ENCODE measurements around the gene GJB3. TPM values are rescaled to one million over a fixed set of nuclear protein-coding genes. Genes with fewer than 3 reads are reported as not detected.

The GJB3 gene
- total RNA-seq, 1 experiment from 2014 or later: 0.96 TPM

DNA sequence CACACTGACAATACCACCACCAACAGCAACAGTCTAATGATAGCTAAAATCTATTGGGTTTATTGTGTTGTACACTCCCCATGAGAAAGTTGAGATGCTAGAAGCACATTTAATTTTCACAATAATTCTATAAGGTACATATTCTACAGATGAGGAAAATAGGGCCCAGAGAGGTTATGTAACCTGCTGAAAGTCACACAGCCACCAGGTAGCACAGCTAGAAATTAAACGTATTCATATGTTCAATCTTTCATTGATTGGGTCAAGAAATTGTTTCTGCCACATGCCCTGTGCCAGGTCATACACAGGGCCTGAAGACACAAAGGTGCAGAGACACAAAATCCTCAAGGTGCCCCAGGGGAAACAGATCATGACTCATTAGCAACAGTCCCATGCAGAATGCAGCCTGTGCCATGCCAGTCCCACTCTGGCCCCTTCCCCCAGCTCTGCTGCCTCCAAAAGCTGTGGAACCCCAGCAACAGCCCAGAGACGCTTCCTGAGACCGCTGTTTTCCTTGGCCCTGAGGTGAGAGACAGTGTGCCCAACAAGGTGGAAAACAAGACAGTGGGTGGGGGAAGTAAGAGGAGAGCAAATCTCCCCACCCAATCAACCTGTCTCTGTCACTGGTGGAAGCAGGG, 43.9 kb downstream of the GJB3 start:
- Mint-ChIP-seq H3K4me3 (no peak overlapping the region), H3K27ac (peak overlapping the region in 1 of 3 experiments; percentile 8; a peak in 2 of 7 replicates), H3K27me3 (ENCODE audit: low read depth) (no peaks in the 10 kb centered on the region), H3K36me3 (ENCODE audit: insufficient read depth in 1 of 3, low read depth in 3 of 3) (no peaks in the 10 kb centered on the region), H3K4me1 (no peaks in the 10 kb centered on the region), H3K9me3 (no peaks in the 10 kb centered on the region)
- H3K14ac ChIP-seq (ENCODE audit: insufficient read depth, low read length): no peak overlapping the region; the same call in 1 of the 2 replicates
- DNase-seq: no peak
- no peak overlapping the region for H4K91ac ChIP-seq (ENCODE audit: insufficient read length, low read depth, low read length)
- no peak overlapping the region for H2BK5ac ChIP-seq (ENCODE audit: insufficient read length, low read length)
- no peaks in the 10 kb centered on the region for H3K9me3 ChIP-seq (ENCODE audit: control insufficient read depth, low read depth, low read length)
- H3K4me1 ChIP-seq (ENCODE audit: insufficient read depth, low read length): no peaks in the 10 kb centered on the region
- H3K79me2 ChIP-seq (ENCODE audit: insufficient read depth, low read length): no peaks in the 10 kb centered on the region
- H2BK15ac ChIP-seq (ENCODE audit: low read depth, low read length): no peak overlapping the region
- H2AFZ ChIP-seq (ENCODE audit: low read length): no peak overlapping the region
- H4K8ac ChIP-seq (replicated peaks; ENCODE audit: insufficient read length, low read depth, low read length): no peak overlapping the region
- H3K23ac ChIP-seq (ENCODE audit: insufficient read length, low read depth, low read length): no peak overlapping the region
- no peak overlapping the region for H3K9ac ChIP-seq (ENCODE audit: extremely low read depth, insufficient read length, low read length)
- no peaks in the 10 kb centered on the region for H3K23me2 ChIP-seq (ENCODE audit: insufficient read length, low read depth, low read length, poor library complexity, severe bottlenecking)
- H3K18ac ChIP-seq (ENCODE audit: insufficient read length, low read depth, low read length): no peak overlapping the region
- H3K79me1 ChIP-seq (ENCODE audit: insufficient read depth, low read depth, low read length, poor library complexity, severe bottlenecking): no peaks in the 10 kb centered on the region
- H2AK5ac ChIP-seq (ENCODE audit: insufficient read length, low read length): no peak overlapping the region
- no CpG with 5 or more reads among the region's 3 CpGs for WGBS (ENCODE audit: extremely low coverage, insufficient read length, low lambda C conversion rate)
- H3K4ac ChIP-seq (ENCODE audit: low read depth, low read length): no peak overlapping the region
- no peak overlapping the region for H3K56ac ChIP-seq (ENCODE audit: insufficient read length, low read depth, low read length)
- H2BK120ac ChIP-seq (ENCODE audit: low read depth, low read length, poor library complexity, severe bottlenecking): no peak overlapping the region
- no peaks in the 10 kb centered on the region for H4K20me1 ChIP-seq (ENCODE audit: control insufficient read depth, insufficient read depth, insufficient read length)
- H2BK12ac ChIP-seq (ENCODE audit: insufficient read length, low read depth, low read length): no peak overlapping the region
- H3K4me2 ChIP-seq (ENCODE audit: insufficient read depth, insufficient read length, low read length): no peak overlapping the region
- H2BK20ac ChIP-seq (ENCODE audit: low read depth, low read length, poor library complexity, severe bottlenecking): no peak overlapping the region
- H3K27me3 ChIP-seq (ENCODE audit: insufficient read depth, low read length): no peaks in the 10 kb centered on the region
- no peak overlapping the region for H4K5ac ChIP-seq (ENCODE audit: insufficient read length, low read depth, low read length)
- H3K27ac ChIP-seq (ENCODE audit: insufficient read length, low read depth, low read length): no peak overlapping the region
- TF ChIP-seq, protein P1, sequence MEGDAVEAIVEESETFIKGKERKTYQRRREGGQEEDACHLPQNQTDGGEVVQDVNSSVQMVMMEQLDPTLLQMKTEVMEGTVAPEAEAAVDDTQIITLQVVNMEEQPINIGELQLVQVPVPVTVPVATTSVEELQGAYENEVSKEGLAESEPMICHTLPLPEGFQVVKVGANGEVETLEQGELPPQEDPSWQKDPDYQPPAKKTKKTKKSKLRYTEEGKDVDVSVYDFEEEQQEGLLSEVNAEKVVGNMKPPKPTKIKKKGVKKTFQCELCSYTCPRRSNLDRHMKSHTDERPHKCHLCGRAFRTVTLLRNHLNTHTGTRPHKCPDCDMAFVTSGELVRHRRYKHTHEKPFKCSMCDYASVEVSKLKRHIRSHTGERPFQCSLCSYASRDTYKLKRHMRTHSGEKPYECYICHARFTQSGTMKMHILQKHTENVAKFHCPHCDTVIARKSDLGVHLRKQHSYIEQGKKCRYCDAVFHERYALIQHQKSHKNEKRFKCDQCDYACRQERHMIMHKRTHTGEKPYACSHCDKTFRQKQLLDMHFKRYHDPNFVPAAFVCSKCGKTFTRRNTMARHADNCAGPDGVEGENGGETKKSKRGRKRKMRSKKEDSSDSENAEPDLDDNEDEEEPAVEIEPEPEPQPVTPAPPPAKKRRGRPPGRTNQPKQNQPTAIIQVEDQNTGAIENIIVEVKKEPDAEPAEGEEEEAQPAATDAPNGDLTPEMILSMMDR (conservative IDR thresholded peaks at IDR 0.05): no peak
- no peak overlapping the region for H3T11ph ChIP-seq (ENCODE audit: low read length)
